GM18526 (cell line): ENCODE results near the gene CLIP1.

Experiments
- POLR2A ChIP-seq: IDR thresholded peaks from 3 replicates; pipeline ENCODE4 v1.6.1; 2011; ENCODE audit not compliant: insufficient read length; ENCODE audit errors: extremely low read depth

Gene CLIP1

GRCh38 chr12:122427403-122427802 is 4.9 kb upstream of the CLIP1 start:
- TF ChIP-seq POLR2A = no peak

- no peak for TF ChIP-seq POLR2A
Measured at GRCh38 chr12:122423258-122424165, 1.0 kb upstream of the CLIP1 start.

DNA sequence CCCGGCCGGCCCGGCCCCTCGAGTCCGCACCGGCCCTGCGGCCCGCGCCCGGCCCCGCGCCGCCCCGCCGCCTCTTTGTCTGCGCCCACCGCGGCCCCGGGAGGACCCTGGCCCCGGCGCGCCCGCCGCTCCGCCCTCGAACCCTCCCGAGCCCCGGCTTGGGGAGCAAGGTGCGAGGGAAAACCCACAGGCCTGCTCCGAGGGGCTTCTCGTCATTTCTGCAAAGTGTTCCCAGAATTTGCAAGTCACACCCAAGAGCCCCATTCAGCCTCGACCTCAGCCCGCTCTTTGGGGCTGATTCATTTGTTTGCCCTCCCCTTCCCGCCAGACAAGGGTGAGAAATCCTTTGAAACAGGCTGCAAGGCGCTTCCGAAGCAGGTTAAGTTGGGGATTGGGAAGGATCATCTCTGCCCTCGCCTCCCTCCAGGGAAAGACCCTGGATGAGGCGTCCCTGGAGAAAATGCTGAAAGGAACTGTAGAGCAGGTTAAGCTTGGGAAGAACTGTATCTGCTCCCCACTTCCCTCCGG is 325 bp upstream of the CLIP1 start:
- no peak for TF ChIP-seq POLR2A

GRCh38 chr12:122421187-122421820 is 1.2 kb downstream of the CLIP1 start:
- TF ChIP-seq POLR2A = no peak

GRCh38 chr12:122420471-122421162 is 1.9 kb downstream of the CLIP1 start:
- TF ChIP-seq POLR2A = no peak

DNA sequence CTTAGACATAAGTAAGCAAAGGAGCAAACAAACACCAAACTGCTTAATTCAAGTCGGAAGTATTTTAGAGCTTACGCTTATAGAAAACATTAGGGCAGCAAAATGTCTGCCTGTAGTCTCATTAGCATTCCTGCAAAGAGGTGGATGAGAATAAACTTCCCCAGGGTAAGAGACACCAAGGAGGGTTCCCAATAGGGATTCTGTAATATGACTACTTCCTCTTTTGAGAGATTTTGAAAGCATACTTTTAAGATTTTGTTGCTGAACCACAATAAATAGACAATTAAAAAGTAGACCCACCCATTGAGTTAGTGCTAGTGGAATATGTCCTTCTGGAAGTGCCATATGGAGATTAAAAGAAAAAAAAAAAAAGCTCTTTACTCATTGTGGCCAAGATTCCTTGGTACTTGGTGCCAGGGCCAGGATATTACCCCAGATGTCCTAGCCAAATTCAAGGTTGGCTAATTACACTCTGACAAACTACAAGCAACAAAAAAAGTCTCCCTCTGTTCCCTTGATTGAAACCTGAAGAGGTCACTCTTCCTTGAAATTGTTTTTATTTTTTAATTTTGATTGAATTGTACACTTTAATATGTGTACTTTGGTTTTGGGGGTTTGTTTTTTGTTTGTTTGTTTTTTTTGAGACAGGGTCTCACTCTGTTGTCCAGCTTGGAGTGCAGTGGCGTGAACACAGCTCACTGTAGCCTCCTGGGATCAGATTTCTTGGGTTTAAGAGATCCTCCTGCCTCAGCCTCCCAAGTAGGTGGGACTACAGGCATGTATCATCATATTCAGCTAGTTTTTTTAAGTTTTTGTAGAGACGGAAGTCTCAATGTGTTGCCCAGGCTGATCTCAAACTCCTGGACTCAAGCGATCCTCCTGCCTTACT is 8.7 kb downstream of the CLIP1 start:
- no peak for TF ChIP-seq POLR2A

GRCh38 chr12:122412851-122413433 is 9.5 kb downstream of the CLIP1 start:
- no peak for TF ChIP-seq POLR2A

DNA sequence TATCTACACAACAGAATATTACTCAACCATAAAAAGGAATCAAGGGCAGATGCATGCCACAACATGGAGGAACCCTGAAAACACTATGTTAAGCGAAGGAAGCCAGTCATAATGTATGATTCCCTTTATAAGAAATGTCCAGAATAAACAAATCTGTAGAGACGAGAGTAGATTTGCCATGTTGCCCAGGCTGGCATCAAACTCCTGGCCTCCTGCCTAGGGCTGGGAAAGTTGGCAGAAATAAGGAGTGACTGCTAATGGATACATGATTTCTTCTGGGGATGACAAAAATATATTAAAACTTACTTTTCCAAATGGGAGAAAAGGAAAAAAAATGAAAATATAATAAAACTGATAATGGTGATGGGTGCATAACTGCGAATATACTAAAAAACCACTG is 10.9 kb downstream of the CLIP1 start:
- no peak for TF ChIP-seq POLR2A

DNA sequence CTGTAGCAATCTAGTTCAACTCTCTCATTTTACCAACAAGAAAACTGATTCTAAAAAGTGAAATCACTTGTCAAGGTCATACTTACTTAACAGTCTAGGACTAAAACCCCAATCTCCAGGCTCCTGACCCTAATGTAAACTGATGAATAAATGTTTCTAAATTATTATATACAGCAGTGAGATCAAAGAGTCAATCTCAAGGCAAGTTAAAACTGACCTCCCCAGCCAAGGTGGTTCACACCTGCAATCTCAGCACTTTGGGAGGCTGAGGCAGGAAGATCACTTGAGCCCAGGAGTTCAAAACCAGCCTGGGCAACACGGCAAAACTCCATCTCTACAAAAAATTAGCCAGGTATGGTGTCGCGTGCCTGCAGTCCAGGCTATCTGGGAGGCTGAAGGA is 15.3 kb downstream of the CLIP1 start:
- no peak for TF ChIP-seq POLR2A

- no peak for TF ChIP-seq POLR2A
Measured at GRCh38 chr12:122406701-122407164, 15.7 kb downstream of the CLIP1 start.

- TF ChIP-seq POLR2A = no peak
Measured at GRCh38 chr12:122403831-122404230, 18.6 kb downstream of the CLIP1 start.

DNA sequence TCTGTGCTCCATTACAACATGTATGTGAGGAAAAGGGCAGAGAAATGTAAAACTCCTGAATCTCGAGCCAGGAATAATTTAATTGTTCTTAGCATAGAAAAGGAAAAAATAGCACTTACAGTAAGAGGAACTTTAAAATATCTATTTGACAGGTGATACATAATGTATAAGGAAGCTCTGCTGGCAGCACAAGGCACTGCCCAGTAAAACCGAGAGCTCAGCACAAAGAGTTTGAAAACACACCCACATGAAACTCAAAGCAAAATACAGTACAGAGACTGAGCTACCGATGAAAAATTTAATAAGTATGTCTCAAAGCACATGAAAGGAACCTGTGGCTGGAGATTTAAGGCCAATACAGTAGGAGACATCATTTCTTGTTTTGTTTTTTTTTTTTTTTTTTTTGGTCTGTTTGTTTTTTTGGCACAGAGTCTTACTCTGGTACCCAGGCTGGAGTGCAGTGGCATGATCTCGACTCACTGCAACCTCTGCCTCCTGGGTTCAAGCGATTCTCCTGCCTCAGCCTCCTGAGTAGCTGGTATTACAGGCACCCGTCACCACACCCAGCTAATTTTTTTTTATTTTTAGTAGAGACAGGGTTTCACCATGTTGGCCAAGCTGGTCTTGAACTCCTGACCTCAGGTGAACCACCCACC is 19.2 kb downstream of the CLIP1 start:
- TF ChIP-seq POLR2A = no peak

GRCh38 chr12:122402264-122402663 is 20.2 kb downstream of the CLIP1 start:
- no peak for TF ChIP-seq POLR2A

DNA sequence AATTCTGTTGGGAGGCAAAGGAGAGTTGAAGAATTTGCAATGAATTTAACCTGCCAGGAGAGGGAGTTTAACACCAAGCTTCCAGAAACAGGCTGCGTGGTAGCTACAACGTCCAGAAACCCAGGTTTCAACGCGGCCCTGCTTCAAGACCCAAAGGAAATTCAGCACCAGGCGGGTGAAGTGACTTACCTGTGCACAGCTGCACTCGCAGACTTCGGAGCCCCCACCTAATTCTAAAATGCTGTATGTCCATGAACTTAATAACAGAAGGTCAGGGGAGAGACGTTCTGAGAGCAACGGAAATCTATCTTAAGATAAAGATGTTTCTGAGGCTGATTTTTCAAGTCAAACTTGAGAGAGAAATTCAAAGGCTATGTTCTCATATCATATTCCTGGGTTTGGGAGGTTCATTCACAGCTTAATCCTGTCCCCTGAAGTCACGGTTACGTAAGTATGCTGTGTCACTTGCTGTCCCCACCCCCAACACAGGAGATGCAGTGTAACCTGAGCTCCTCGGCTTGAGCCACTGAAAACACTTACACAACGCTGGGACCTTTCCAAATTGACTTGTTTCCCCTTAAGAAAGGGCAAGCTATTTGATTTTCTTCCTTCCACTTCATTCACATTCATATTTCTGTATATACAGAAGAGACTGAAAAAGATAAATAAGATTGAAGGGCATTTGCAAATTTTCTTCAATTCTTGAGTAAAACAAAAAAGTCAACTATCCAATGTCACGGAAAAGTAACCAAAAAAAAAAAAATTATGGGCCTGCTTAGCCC is 22.7 kb downstream of the CLIP1 start:
- no peak for TF ChIP-seq POLR2A

- no peak for TF ChIP-seq POLR2A
Measured at GRCh38 chr12:122399254-122399591, 23.2 kb downstream of the CLIP1 start.
